Cardiac septum (tissue), 1 donor: ENCODE measurements around the gene MRPL19. TPM values are rescaled to one million over a fixed set of nuclear protein-coding genes. Genes with fewer than 3 reads are reported as not detected.

Experiments used
- DNase-seq: peaks from one replicate; pipeline ENCODE4 v3.0.0-alpha.2; 2020; ENCODE audit warnings: low spot score
- intact Hi-C: fragments of 100-400 bp; cut with DNase I; formaldehyde crosslinking; loops from one replicate; pipeline ENCODE4 v1.14.0; 2022
- long read RNA-seq: library from polyadenylated mRNA; unstranded; transcript quantifications from one replicate; pipeline ENCODE4 v2.0.0, GENCODE V29; 2021
- total RNA-seq: library from RNA; stranded (reverse); fragmentation: NEBNext Ultra II Directional; extraction: Animal tissue kit (Norgen Biotek cat#: 25700); gene quantifications from one replicate; pipeline ENCODE4 v1.2.1, GENCODE V29; 2021
- donor health status: DM: no; HTN: no; CAD: no.

The MRPL19 gene
- 46.9 TPM for total RNA-seq
- long read RNA-seq, transcript MRPL19-202 (6 exons, 3,479 nt): major isoform, 37 of 53 reads
- long read RNA-seq, partial matches to known transcripts: 4 of 53 reads
- long read RNA-seq, other reads (novel, unspliced or antisense): 10 of 53 reads

DNA sequence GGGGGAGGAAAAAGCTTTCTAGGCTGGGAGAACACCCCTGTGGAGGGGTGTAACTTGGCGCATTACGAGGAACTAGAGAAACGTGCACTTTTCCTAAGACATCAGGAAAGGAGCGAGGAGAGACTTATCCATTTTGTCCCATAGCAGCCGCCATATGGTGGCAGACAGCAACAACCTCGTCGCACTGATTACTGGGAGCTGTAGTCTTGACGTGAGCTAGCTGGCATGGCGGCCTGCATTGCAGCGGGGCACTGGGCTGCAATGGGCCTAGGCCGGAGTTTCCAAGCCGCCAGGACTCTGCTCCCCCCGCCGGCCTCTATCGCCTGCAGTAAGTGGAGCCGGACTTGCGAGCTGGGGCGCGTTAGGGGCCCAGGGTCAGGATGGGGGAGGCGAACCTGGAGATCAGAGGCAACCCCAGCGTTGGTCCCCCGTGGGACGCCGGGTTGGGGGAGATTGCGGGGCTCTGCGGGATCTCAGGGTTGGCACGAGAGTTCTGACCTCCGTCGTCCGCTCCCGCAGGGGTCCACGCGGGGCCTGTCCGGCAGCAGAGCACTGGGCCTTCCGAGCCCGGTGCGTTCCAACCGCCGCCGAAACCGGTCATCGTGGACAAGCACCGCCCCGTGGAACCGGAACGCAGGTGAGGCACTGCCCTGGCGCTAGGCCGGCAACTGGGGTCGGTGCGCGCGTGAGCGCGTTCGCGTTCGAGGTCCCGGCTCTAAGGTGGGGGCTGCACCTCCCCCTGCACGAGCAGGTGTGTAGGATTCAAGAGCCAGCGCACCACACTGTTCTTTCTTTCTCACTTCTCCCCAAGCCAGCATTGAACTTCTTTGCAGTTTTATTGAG, at the start of gene MRPL19:
Gene MRPL19 (plus strand): TSS at position 201 of the 843 bp plus-strand sequence. CDS start 25 bp downstream, at position 226.
- intact Hi-C loops: no loop called here

DNA sequence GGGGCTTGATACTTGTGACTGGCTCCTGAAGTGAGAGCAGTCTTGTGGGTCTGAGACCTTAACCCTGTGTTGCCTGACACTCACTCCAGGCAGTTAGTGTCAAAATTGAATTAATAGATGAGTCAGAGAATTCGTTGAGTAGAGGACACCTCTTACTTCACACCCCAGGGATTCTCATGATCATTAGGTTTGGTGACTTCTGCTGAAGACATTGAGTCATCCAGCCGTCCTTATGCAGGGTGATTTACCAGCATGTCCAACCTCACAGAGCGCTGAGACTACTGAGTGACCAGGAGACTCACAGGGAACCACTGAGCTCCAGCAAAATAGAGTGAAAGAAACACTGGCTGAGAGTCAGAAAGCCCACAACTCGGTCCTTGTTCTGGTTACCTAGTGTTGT, 49.8 kb upstream of the MRPL19 start:
- DNase-seq: no peak
- intact Hi-C loops: no loop called here

More for the DNA sequence above, at the start of gene MRPL19:
- DNase-seq: peak; percentile 93

DNA sequence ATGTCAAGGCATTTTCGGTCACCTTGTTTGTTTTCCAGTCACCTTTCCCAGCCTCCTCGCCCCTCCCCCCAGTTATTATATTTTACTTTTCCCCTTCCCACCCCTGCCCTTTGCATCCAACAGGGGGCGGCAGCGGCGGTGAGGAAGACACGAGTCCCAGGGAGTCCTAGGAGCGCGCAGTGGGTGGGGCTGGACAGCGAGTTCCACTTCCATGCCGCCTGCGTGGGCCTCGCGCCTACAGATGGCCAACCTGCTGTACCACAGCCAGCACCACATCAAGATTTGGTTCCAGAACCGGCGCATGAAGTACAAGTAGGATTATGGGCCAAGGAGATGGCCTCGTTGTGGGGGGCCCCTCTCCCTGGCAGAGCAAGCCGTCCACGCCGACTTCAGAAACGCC, 48.6 kb upstream of the MRPL19 start:
- no peak for DNase-seq
- intact Hi-C loops: no loop called here

DNA sequence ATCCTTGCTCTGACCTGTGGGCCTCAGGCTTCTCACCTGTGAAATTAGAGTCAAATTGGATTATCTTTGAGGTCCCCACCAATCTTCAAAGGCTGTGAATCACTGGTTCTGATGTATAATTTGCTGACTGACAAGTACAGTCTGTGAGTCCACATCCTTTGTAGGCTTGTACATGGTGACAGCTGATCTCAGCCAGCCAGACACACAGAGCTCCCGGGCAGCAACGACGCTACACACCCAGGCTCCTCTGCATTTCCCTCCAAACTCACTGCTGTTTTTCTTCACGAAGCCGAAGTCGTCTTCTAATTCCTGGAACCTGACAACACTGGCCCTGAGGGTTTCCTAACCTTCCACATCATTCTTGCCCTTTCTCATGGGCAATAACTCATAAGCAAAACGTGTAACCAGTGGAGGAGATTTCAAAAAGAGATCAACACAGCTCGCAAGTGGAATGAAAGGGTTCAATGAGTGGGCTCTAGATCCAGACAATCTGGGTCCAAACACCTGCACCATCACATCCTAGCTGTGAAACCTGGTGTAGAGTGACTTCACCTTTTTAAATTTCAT, 47.9 kb upstream of the MRPL19 start:
- intact Hi-C loops: no loop called here
- DNase-seq: no peak

DNA sequence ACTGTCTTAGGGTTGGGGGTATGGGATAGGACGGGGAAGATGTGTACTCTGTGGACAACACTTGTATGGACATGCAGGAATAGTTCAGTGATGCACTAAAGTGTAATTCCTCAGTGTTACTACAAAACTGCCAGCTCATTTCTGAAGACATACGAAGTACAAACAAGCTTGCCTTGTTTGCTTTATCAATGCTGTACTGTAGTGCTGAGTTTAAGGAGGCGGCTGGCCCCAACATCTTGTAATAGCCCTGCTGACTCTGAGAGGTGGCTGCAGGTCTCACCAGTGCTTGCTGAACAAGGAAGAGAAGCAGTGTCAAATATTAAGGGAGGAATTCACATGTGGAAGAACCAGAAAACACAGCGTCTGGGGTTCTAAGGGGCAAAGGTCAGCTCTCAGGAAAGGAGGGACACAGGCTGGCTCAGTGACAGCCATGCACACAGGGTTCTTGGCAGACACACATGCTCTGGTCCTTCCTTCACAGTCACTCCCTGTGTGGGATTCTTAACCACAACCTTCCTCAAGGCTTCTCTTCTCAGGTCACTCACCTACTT, 46.0 kb upstream of the MRPL19 start:
- intact Hi-C loops: no loop called here
- no peak for DNase-seq

DNA sequence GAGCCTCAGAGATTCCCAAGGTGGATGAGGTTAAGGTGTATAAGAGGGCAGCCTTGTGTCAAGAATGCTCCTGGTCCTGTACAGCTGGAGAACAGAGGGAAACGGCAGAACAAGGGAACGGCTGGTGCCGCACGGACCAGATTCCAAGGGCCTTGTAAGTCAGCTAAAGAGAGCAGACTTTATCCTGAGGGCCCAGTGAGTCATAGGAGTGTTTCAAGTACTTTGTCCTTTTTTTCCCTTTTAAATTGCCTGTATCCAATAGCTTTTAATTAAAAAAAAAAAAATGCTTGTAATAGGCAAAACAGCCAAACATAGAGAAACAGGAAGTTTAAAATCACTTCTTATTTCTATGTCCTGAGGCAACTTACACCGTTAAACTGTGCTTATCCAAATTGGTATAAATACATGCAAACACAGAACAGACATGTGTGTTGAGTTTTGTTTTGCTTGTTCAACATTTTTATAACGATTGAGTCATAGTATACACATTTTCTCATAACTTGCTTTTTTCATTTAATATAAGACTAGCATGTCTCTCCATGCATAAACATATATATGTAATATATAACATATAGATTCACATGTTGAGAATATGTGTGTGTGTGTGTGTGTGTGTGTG, 43.8 kb upstream of the MRPL19 start:
- intact Hi-C loops: no loop called here

DNA sequence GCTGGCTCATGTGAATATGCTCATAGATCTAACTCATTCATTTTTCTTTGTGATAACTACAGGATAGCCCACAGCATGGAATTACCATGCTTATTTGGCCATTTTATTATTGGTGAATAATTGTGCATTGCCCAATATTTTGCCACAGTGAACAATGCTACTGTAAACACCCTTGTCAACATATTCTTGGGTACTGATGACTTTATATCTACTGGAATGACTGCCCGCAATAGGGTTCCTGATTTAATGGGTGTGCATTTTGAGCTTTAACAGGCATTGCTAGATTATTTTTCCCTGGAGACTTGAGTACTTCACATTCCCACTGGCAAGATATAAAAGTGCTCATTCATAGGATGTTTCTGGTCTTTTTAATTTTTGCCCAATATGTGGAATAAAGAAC, 43.1 kb upstream of the MRPL19 start:
- intact Hi-C loops: no loop called here
- no peak for DNase-seq

More for the DNA sequence above, 43.8 kb upstream of the MRPL19 start:
- DNase-seq: no peak

DNA sequence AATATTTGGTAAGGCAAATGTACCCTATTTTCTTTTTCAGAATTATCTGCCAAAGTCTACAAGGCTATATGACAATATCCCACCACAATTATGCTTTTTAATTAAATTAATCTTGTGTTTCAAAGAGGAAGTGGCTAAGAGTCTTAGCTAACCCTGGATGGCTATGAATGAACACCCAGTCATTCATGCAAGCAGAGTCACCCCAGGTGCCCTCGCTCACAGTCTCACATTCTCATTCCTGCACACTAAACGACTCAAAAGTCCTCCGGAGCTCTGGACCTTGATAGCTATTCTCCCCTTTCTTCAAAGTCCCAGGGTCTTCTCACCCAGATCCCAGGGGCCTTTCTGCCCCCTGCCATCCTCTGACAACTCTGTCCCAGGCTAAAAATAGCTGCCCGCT, 42.1 kb upstream of the MRPL19 start:
- intact Hi-C loops: no loop called here
- DNase-seq: no peak

DNA sequence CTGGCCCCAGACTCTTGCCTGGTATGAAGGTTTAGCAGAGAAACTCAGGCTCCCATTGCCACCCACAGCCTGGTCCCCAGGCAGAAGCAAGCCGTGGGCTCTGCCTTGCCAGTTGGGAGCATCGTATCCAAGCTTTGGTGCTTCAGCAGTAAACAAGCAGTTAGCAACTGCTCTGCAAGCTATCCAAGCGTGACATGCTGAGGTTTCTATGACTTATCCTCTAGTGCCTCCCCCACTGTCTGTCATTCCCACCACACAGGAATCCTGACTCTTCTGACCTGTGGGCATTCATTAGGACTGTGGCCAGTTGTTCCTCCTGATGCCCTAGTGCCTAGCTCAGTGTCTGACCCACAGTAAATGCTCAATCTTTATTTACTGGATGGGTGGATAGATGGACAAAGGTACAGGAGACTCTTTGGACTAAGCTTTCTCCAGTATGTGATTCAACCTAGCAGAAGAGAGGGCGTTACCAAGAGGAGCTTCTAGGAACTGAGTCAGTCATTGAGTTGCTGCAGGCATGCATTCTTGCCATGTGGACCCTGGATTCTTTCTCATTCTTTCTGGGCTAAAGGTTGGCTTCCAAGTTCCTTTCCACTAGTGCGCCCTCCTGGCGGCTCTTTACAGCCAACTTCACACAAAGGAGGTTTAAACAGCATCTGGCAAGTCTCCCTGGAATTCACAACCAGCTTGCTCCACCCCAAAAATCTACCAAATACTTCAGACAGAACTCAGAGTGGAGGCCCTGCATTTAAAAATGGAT, 40.6 kb upstream of the MRPL19 start:
- intact Hi-C loops: loop anchor here (5.0 kb wide), 1 partner anchor 684 kb away; no protein-coding TSS in a partner anchor
- no peak for DNase-seq

DNA sequence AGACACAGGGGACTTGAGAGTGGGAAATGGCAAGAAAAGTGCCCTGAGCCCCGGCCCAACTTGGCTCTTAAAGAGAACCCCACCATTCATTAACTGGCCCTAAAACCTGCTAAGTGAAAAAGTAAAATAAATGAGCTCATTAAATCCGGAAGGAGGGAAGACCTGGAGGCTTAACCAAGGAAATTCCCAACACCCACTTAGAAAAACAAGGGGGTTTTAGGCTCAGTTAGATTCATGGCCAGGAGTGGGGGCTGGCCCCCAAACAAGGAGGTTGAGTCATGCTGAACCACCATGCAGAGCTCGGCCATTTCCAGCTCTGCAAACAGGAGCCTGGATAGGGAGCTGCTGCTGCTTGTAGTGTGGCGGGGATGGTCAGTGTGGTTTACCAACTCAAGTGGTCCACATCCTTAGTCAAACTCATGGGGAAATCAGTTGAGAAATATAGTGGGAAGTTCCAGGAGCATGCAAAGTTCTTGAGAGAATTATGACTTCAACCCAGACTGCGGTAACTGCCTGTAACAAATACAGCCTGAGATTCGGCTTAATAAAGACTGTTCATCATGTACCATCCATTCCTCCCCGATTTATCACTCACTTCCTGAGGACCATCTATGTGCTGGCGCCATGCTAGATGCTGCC, 39.7 kb upstream of the MRPL19 start:
- DNase-seq: no peak
- intact Hi-C loops: loop anchor here (5.0 kb wide), 1 partner anchor 685 kb away; no protein-coding TSS in a partner anchor

DNA sequence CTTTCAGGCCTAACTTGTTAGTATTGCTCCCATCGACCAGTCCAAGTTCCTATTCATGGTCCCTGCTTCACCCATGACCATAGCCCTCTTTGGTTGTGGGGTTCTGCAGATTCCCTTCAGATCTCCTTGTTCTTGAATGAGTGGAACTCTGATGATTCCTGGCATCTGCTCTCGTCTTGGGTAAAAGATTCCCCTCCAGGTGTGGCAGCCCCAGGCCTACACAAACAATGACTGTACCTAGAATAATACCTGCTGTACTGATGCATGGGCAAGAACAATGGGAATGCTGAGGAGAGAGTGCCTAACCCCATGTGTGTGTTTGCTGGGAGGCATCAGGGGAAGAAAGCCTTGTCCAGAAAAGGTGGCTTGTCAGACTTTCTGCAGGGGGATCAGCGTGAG, 39.2 kb upstream of the MRPL19 start:
- no peak for DNase-seq
- intact Hi-C loops: loop anchor here (5.0 kb wide), 1 partner anchor 685 kb away; no protein-coding TSS in a partner anchor

DNA sequence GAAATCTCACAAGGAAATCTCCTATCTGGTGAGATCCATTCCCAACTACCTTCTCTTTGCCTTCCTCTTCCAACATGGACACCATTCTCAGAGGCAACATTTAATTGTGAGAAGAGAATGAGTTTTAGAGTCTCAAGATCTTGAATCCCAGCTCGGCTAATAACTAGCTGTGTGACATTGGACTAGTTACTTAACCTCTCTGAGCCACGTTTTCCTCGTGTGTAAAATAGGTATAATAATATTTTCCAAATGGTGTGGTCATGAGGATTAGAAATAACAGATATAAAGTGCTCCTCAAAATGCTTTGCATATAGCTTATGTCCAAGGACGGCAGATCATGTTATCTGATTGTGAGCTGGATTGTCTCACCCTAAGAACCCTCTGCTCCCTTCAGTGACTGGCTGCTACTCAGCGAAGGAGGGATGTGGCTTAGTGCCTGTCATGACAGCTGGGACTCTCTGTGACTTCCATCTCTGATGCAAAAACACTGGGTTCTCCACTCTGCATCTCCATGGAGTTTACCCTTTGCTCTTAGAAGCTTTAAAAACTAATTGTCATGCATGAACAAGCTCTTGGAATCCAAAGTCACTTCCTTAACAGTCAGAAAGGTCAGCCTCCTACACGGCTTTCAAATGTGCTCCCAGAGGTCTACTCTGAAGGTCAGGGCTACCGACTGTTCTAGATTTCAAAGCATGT, 38.4 kb upstream of the MRPL19 start:
- intact Hi-C loops: loop anchor here (5.0 kb wide), 1 partner anchor 686 kb away; no protein-coding TSS in a partner anchor
- DNase-seq: no peak

DNA sequence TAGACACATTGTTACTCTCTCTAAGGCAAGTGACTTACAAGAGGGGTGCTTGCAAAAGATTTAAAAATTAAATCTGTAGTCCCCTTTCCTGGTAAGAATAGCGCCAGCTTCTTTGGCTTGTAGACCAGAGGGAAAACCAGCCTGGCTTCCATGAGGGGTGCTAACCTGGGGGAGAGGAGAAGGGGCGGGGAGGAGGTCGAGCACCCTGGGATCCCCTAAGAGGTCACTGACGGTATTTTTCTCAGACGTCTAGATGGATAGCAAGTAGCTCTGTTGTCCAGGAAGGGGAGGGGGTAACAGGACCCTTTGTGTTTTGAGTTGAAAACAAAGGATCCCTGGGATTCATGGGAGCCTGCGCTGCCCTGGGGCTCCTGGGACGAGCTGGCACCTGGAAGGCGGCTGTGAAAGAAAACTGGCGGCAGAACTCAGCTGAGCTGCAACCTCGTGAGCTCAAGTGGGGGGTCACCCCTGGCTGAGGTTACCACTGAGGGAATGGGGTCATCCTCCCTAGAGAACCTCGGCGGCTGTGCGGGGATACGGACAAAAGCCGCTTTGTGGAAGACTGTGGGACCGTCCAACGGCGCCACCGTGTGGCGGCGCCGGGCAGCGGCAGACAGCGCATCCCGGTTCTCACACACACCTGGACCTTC, 37.8 kb upstream of the MRPL19 start:
- intact Hi-C loops: loop anchor here (5.0 kb wide), 1 partner anchor 687 kb away; no protein-coding TSS in a partner anchor

DNA sequence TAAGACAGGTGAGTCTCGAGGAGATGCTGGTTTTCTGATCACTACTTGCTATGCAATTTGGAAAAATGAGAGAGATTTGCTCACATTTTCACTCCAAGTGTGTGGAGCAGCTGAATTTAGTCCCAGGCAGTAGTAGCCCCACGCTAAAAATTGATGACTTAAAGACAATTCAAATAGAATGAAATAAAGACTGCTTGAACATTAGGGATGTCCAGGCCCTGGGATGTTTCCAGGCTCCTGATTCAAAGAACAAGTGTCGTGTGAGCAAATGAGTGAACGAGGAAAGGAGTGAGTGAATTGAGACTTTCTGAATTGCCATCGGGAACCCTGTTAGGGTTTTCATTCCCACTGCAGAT, 37.3 kb upstream of the MRPL19 start:
- intact Hi-C loops: loop anchor here (5.0 kb wide), 1 partner anchor 687 kb away; no protein-coding TSS in a partner anchor
- DNase-seq: no peak

More for the DNA sequence above, 37.8 kb upstream of the MRPL19 start:
- DNase-seq: peak; percentile 82

DNA sequence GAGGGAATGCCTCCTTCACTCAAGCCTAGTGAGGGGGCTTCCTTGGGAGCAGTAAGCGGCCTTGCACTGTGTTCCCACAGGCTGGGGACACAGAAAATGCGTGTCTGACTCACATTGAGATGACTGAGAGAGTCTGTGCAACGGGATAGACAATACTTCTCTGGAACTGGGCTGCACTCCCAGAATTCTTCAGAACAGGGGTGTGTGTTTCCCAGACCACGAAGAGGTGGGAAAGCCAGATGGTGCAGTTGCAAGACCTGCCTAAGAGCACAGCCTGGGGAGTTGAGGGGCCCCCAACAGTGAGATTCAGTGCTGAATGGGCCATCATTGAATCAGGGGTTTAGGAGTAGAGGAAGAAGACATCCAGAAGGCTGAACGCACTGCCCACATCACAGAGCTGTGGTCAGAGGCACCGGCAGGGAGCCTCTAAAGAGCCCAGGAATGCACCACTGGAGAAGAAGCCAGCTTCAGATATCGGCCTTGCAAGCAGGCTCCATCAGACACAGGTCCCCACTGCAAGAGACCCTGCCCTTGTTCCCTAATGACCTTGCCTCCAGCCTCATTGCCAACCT, 36.6 kb upstream of the MRPL19 start:
- DNase-seq: no peak
- intact Hi-C loops: loop anchor here (5.0 kb wide), 2 partner anchors 143 to 688 kb away; no protein-coding TSS in a partner anchor

DNA sequence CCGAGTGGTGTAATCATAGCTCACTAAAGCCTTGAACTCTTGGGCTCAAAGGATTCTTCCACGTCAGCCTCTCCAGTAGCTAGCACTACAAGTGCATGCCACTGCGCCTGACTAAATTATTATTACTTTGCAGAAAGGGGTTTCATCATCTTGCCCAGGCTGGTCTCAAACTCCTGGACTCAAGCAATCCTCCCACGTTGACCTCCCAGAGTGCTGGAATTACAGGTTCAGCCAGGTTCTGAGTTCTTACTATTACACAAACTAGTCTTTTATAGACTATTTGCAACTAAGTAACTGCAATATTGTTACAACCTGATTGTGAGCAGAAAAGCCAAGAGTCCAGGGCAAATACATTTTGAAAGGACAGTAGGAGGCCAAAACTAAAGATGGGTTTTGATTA, 35.9 kb upstream of the MRPL19 start:
- intact Hi-C loops: loop anchor here (5.0 kb wide), 1 partner anchor 143 kb away; no protein-coding TSS in a partner anchor
- no peak for DNase-seq
